ENCODE results near the gene CDK10.

GRCh38 chr16:89708481-89708931, 22.0 kb downstream of the CDK10 start:
- no peak for TF ChIP-seq CTCF (IDR thresholded peaks at IDR 0.05)
- no peak for TF ChIP-seq POLR2A (IDR thresholded peaks at IDR 0.05)
